RWPE1 (cell line): Measurements from ENCODE around the gene LGALS3BP.
A peak's percentile ranks its signal among the peaks of the same experiment; 100 is the strongest.

Source experiments
- CTCF ChIA-PET: fragments of 350-600 bp; sonication (Branson Sonifier 250); formaldehyde crosslinking; extraction: SDS; loops from one replicate; lab custom pipeline; 2021; lab: Yijun Ruan, JAX
- POLR2A ChIA-PET: fragments of 400-600 bp; formaldehyde crosslinking; extraction: SDS; loops from one replicate; lab custom pipeline; 2020; ENCODE audit warnings: antibody characterized with exemption; ENCODE audit not compliant: low non-redundant PET; lab: Yijun Ruan, JAX
- DNase-seq: peaks from one replicate; pipeline ENCODE4 v3.0.0; 2012; ENCODE audit warnings: low spot score
- H3K27ac ChIP-seq: fragments of 450-650 bp; 2 replicates; pipeline ENCODE4 v1.5.1; 2017
- CTCF ChIP-seq: fragments of 450-650 bp; conservative IDR thresholded peaks from 2 replicates; pipeline ENCODE4 v1.5.1; 2017; ENCODE audit warnings: low read depth, mild to moderate bottlenecking

LGALS3BP gene

GRCh38 chr17:79008666-79009387 lies 29.1 kb upstream of the LGALS3BP start:
- POLR2A ChIA-PET: interaction anchor here (0.6 kb wide), 1 partner anchor 20 kb away, joined by 6 read pairs; no protein-coding TSS in a partner anchor
- CTCF ChIA-PET: interaction anchor here (0.6 to 0.7 kb wide), 3 partner anchors 17 to 837 kb away, joined by 4 to 5 read pairs (median 4); no protein-coding TSS in a partner anchor

GRCh38 chr17:79007504-79008381 lies 28.0 kb upstream of the LGALS3BP start:
- POLR2A ChIA-PET: no interaction called here
- DNase-seq: no peak
- no peak for TF ChIP-seq CTCF
- CTCF ChIA-PET: interaction anchor here (0.7 kb wide), 1 partner anchor 75 kb away, joined by 4 read pairs; no protein-coding TSS in a partner anchor
- peak overlapping the region; percentile 85 for H3K27ac ChIP-seq

More at GRCh38 chr17:79008666-79009387, 29.1 kb upstream of the LGALS3BP start:
- DNase-seq: no peak
- H3K27ac ChIP-seq: peak overlapping the region; percentile 85
- TF ChIP-seq CTCF: no peak

- ChIA-PET POLR2A (no interaction called here), CTCF (no interaction called here)
- DNase-seq: no peak
- TF ChIP-seq CTCF: no peak
- H3K27ac ChIP-seq: peak overlapping the region; percentile 85
These were observed 27.2 kb upstream of the LGALS3BP start for GRCh38 chr17:79006794-79007503.

GRCh38 chr17:79006046-79006445 lies 26.3 kb upstream of the LGALS3BP start:
- ChIA-PET POLR2A (no interaction called here), CTCF (no interaction called here)
- H3K27ac ChIP-seq: peak overlapping the region; percentile 64
- no peak for DNase-seq
- TF ChIP-seq CTCF: no peak

GRCh38 chr17:79005063-79005861 lies 25.5 kb upstream of the LGALS3BP start:
- TF ChIP-seq CTCF: no peak
- peak; percentile 54 for DNase-seq
- ChIA-PET POLR2A (no interaction called here), CTCF (no interaction called here)
- H3K27ac ChIP-seq: peak overlapping the region; percentile 64
